Breast epithelium (tissue), 3 donors: ENCODE results near the gene ARSK.

ENCODE experiments used
- CTCF ChIP-seq, 3 donors: fragments of 450-650 bp; IDR thresholded peaks; one replicate each; pipeline ENCODE4 v1.5.1; 2016 to 2017; ENCODE audit warnings: antibody characterized with exemption in 3 of 3, mild to moderate bottlenecking in 3 of 3, moderate library complexity in 3 of 3
- POLR2A ChIP-seq: fragments of 450-650 bp; IDR thresholded peaks from one replicate; pipeline ENCODE4 v1.6.1; 2016; ENCODE audit warnings: antibody characterized with exemption, mild to moderate bottlenecking, moderate library complexity
- POLR2AphosphoS5 ChIP-seq, 3 donors: sonication (generic); formaldehyde crosslinking; IDR thresholded peaks; one replicate each; pipeline ENCODE4 v1.6.1; 2017; ENCODE audit warnings: antibody characterized with exemption in 3 of 3

GRCh38 chr5:95590880-95591279, 36.0 kb downstream of the ARSK start:
- TF ChIP-seq POLR2A (no peak), CTCF (IDR thresholded peaks at IDR 0.05) (no peak), POLR2AphosphoS5 (IDR thresholded peaks at IDR 0.05) (no peak)
